Right renal cortex interstitium (tissue), 3 donors: ENCODE measurements around the gene OS9. TPM values are rescaled to one million over a fixed set of nuclear protein-coding genes. Genes with fewer than 3 reads are reported as not detected.

Experiments
- DNase-seq, 3 donors: peaks; one replicate each; pipeline ENCODE4 v3.0.0-alpha.2; 2013; ENCODE audit warnings: low read depth in 3 of 3, low spot score in 2 of 3
- polyA plus RNA-seq, 3 donors: library from polyadenylated mRNA; unstranded; fragments of 120-200 nt; gene quantifications; one replicate each; pipeline ENCODE4 v1.2.1, GENCODE V29; 2013; ENCODE audit not compliant: insufficient read length in 3 of 3

Gene OS9
- polyA plus RNA-seq, 3 donors = 225 to 234 (median 233) TPM

DNA sequence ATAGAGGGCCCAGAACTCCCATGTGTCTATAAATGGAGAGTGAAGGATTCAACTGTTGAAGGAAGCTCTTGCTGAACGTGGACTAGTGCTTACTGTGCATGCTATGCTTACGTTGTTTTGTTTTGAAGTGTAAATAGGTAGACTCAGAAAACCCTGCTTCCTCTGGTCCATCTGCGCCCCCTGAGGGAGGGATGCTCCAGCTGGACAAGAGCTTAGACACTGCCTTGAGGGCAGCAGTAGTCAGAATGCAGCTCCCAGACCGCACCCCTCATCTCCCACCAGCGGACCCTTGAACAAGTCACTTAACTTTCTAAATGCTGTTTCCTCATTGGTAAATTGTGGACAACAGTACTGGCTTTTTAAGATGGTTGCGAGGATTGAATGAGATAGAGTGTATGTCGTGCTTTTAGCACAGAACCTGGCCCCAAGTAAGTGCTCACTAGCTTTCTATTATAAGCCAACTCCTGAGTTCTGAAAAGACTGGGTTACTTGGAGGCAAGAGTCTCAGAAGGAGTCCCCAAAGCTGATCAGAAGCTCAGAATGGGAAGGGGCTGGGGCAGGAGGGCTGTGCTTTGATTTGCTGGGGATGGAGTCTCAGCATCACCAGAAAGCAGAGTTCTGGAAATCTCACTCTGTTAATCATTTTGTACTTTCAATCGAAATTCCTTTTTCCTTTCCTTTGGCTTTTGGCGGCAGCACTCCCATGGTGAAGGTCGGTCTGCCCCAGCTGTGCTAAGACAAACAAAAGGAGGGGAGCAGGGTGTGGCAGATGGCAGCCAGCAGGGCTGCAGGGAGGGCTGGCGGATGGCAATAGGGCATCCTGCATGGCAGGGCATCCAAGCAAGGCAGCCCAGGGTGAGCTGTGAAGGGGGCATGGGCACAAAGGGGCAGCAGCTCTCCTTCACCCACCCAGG lies 29.0 kb downstream of the OS9 start:
- DNase-seq = no peak

DNA sequence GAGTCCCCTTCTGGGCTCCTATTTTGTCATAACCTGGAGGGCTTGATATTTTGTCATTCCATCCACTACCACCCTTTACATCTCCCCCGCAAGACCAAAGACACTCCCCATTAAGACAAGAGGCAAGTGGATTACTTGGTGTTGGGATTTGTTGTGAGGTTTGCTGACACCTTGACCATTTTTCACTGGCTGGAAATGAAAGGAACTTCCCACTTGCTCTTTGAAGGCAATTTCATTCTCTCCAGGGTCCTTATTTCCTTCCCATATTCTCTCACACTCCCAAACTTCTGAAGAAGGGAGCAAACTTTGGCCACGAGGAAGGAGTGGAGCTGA lies 29.7 kb downstream of the OS9 start:
- DNase-seq = no peak

DNA sequence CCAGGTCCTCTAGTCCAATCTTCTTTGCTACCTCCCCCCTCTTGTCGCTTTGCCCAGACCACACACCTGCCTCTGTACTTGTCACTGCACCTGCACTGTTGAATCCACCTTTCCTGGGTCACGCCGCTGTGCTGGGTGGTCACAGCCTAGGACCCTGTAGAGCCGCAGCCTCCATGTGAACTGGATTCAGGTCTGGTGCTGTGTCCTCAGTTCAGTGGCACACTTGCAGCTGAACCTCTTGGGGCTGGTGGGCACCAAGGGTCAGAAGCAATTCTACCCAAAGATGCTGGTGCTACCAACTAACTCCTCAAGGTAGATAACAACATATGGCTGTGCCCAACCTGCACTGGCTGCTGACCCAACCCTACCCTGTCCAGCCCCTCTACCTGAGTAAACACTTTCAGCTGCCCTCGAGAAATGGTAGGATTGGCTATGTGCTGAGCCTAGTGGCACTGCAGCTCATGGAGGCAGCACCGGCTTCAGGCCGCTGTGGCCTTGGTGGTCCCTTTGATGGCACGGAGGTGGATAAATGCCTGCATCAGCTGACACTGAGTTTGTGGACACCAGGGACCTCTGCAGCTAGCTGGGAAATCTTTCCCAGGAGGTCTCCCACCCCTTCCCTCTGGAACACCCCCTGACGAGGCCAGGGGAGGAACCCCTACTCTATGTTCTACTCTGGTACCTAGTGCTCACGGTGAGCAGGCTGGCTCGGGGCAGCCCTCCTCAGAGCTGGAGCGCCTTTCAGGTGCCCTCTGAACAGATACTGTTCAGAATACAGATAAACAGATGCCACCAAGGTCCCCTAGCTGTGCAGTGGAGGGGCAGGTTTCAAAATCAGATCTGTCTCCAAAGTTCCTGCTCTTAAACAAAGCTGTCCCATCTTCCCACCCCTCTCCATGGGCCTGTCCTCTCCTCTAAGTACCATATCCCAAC lies 30.3 kb downstream of the OS9 start:
- no peak for DNase-seq

DNA sequence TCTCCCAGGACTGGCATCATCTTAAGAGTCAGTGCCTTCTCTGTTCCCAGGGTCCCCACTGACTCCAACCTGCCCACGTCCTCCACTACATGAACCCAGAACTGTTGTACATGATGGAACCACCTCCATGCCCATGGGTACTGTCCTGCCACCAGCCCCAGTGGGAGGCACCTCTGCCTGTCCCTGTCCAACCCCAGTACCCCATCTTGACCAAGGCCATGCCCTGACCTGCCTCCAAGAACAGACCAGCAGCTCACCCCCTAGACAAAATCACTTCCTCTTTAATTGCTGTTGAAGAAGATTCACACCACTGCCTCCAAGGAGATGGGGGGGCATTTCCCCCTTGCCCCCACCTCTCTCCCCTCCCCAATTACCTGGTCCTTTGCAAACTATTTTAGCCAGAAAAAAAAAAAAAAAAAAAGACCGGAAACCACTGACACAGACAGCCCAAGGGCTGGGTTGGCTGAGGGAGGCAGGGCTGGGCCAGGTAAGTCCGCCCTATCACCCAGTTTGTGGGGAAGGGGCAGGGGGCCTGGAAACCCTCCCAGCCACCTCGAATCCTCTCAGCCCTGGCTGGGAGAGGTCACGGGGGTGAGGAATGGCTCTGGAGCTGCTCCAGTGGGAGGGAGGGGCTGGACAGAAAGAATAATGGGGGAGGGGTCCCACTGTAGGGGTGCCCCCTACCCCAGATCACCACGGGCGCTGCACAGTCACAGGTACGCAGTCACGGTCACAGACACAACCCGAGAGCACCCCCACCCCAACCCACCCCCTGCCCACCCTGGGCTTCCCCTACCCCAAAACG lies 31.2 kb downstream of the OS9 start:
- no peak for DNase-seq

DNA sequence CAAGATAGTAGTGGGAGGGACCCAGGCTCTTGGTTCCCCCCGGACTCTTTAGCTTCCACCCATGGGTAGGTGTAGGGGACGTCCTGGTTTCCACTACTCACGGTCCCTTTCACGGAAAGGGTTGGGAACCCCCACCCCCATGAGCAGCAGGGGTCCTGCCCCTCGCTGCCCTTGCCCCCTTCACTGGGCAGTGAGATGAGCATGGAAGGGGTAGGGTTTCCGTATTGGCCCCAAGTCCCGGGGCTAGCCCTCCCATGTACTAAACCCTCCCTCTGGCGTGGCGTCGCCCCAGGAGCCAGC lies 31.9 kb downstream of the OS9 start:
- no peak for DNase-seq

DNA sequence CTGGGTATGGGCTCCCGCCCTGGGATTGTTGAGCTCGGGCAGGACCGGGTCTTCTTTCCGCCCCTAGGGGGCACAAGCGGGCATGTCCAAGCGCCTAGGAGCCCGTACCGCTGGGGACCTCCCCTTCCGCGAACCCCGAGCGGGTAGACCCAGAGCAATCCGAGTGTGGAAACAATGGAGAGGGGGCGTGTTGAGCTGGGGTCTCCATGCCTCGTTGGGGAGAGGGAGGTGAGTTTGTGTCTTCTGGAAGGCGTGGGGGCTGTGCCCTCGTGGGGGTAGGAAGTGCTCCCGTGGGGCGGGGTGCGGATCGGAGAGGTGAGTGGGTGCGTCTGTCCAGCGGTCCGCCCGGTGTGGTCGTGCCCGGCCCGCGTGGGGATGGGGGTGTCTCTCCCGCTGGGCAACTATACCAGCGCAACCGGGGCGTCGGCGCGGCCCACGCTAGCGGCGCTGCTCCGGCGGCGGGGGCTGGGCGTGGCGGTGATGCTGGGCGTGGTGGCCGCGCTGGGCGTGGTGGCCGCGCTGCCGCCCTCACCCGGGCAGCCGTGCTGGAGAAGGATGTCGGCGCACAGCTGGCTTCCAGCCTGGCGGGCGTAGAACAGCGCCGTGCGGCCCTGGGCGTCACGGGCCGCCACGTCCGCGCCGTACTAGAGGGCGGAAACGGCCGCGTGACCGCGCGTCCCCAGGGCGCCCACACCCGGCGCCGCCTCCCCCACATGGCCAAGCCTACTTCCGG lies 32.4 kb downstream of the OS9 start:
- DNase-seq = no peak

DNA sequence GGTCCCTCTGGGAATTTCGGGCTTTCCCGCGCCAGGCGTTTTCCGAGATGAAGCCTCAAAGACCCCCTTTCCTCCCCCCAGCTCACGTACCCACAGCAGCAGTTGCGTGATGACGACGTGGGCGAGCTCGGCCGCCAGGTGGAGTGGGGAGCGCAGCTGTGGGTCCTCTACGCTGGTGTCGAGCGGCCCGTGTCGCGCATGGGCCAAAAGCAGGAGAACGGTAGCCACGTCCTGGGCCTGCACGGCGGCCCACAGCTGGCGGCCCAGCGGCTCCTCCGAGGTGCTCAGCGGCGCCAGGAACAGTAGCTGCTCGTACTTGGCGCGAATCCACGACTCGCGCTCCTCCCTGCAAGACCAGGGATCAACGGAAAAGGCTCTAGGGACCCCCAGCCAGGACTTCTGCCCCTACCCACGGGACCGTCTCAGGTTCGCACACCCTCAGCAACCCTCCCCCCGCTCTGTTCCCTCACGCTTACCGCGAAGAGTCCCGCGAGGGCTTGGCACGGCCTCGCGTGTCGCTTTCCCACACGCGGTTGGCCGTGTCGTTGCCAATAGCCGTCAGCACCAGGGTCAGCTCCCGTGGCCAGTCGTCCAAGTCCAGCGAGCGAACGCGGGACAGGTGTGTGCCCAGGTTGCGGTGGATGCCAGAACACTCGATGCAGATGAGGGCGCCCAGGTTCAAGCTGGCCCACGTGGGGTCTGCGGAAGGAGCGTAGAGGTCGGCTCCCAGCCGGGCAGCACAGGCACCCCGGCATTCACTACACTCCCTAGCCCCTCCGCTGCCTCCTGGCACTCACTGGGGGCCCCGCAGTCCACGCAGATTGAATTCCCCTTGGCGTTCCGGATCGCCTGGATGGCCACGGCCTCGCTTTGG lies 33.2 kb downstream of the OS9 start:
- DNase-seq = no peak

DNA sequence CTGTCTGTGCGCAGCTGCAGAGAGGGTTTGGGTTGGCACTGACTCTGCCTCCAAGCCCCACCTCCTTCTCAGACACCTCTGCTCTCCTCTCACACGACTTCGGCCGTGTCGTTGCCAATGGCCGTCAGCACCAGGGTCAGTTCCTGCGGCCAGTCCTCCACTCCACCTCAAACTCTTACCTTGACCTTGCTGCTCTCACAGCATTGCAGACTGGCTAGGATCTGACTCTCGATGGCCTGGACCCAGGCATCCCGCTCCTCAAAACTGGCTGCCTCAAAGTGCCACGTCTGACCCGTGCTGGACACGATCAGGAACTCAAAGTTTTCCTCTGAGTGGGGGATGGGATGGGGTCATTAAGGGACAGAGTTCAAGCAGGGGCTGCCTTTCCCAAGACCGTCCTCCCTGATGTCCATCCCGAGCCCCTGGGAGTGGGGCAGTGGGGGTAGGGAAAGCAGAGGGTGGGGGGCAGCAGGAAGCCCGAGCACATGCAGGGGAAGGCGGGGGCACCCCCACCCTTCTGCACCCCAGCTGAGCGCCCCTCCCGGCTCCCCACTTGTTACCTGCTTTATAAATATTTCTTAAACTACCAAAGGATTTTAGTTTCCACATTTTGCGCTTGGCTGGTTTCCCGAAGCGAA lies 33.9 kb downstream of the OS9 start:
- DNase-seq = no peak

DNA sequence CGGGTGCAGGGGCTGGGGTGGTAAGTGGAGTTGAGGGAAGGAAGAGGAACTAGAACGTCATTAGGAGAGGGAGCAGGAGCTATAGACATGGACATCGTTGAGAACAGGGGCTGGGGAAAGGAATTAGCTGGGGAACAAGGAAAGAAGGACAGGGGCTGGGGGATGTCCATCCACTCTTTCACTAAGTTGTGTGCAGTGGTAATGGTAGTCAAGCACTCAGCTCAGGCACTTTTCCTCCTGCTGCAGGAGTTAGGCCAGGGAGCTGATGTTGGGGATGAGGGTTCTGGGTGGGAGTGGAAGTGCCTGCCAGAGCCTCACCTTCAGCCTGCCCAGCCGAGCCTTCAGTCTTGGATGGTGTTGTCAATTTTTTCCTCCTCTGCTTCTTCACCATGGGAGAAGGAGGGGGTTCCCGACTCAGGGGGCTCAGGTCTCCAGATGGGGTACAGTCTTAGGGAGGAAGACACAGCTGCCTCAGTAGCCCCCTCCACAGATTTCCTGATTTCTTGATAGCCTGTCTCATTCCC lies 35.5 kb downstream of the OS9 start:
- no peak for DNase-seq

DNA sequence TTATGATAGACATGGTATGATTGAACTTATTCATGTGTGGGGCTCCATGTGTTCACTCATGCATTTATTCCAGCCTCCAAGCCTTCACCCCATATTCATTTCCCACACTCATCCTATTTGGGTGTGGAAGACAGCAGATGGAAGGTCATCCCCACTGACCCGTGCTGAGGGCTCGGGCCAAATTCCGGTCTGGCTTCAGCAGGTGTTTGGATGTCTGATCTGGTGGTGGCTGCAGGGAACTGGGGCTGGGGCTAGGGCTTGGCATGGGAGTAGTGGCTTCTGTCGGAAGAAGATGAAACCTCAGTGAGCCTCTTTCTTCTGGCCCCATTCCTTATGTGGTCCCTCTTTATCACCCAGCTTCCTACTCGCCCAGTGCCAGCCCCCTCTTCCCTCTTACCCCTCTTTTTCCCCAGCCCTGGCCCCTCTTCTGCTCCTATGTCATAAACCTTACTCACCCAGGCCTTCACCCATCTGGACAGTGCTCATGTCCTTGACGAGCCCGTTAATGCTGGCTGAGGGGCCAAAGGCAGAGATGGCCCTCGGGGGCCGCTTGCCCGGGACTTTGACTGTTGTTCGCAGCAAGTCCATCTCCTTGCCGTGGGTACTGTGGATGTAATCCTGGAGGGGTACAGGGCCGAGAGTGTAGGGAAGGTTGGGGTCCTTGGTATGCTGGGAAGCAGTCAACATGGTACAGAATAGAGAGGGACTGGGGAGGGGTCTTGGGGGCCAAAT lies 36.6 kb downstream of the OS9 start:
- DNase-seq = no peak

DNA sequence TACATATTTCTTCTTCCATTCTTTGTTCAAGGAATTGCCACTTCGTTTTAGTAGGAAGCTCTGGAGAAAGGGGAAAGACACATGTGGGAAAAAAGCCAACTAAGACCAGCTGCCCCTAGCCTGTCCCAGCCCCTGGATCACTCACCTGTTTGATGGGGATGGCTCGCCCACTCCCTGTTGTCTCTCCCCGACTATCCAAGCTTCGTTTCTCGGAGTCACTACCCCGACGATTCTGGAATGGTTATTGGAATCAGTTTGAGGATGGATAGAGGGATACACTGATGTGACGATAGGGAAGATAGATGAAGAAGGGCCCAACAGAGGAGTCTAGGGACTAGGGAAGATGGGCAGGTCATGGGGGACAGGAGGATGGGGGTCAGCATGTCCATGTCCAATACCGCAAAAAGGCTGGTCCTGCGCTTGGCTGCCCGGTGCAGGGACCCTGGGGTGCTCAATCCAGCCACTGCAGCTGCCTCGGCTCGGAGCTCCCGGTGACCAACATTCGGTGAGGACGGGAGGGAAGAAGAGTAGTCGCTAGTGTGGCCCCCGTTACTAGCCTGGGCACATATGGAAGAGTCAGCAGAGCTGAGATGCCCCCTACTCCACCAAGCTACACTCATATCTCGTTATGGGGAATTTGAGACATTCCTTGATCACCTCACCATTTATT lies 37.6 kb downstream of the OS9 start:
- no peak for DNase-seq

DNA sequence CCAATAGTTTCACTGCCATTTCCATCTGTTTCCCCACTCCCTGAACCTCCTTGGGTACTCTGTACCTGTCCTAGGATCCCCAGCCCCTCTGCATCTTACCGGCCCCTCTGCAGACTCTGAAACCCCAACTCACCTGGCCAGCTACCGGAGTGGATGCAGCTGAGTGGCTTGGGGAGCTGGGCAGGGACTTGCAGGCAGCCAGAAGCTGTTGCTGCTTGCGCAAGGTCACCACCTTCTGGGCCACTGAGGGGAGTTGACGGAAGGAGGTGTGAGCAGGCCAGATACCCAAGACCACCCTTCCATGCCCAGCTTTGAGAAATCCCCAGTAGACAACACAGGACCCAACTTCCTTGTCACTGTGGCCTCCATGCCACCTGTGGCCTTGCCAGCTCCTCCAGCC lies 38.3 kb downstream of the OS9 start:
- no peak for DNase-seq

DNA sequence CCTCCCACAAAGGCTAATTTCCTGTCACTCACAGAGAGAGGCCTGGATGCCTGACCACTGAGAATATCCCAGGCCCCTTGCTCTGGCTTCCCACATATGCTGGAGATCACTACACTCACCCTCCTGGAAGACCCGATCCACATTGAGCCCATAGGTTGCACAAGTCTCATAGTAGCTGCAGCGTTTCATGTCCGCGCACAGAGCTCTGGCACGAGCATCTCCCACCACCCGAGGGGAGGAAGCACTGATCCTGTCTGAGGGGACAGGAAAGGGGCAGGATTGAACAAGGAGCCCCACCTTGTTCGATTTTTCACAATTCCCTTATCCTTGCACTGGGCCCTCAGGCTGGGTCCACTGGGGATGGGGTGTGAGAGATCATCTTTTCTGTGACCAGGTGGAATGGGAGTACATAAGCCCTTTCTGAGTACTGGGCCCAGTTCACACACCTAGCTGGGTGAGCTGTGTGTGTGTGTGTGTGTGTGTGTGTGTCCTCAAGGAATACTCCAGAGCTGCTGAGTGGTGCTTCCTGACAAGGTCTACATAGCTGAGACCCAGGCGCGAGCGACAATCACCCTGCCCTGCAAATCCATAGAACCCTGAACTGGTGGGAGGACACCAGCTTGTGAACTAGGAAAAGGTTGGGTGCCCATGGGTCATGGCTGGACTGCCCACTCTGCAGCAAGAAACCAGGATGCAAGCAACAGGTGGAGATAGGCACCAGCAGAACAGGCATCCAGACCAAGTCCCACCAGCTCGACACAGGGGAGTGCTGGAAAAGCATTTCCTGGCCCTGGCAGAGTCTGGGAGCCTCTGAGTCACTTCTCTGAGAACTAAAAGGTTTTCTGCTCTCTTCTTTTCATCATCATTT lies 39.0 kb downstream of the OS9 start:
- no peak for DNase-seq

DNA sequence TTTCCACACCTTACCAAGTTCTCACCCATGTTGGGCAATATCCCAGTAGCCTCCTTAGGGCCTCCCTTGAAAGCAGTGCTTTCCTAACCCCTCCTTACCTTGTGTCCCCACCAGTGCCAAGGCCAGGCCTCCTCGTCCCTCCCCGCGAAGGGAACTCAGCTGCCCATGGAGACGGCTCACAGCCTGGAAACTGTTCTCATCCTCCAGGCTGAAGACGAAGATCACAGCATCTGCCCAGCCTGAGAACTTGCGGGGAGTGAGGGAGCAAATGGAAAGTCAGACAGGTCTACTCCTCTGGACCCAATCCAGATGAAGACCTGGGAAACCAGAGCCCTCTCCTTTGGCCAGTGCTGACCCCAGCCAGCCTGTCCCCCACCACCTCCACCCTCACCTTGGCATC lies 40.0 kb downstream of the OS9 start:
- no peak for DNase-seq

DNA sequence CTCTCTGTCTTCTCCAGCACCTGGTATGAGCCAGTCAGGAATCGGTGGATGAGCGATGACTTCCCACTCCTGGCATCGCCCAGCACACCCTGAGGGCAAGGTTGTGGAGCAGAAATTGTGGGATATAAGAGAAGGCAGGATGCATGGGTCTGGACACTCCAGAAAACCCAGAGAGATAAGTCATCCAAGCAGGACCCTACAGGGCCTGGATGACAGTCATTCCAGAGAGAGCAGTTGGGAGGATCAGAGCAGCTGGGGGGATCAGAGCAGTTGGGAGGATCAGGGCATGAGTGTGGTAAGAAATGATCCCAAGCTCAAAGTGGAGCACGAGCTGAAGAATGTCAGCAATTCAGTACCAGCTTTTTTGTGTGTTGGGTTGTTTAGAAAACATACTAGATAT lies 40.7 kb downstream of the OS9 start:
- DNase-seq = no peak

DNA sequence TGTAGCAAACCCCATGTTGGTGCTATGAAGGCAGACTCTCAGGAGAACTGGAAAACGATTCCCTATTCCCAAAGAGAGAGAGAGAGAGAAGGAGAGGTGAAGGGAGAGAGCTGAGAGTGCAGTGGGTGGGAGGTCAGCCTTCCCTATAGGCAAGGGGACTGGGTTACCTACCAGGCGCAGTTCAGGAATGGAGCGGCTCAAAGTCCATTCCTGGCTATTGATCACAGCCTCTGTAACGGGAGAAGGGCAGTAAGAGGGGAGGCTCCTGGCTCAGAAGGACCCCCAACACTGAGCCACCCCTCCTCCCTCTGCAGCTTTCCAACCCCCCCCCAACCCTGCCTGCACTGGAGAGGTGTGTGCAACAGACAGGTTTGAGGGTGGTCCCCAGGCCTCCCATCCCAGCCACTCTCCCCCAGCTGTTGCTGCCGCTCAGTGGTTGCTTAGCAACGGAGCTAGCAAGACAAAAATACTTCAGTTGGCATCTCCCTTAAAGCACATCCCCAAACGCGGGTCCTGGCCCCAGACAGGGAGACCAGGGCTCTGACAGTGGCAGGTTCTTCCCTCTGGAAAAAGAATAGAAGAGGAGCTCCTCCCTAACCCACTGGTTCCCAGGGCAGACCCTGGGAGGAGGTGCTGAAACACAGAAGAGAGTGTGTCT lies 41.4 kb downstream of the OS9 start:
- no peak for DNase-seq
